TTC549 (cell line): Measurements from ENCODE around the gene CHODL.

ENCODE experiments used
- FAIRE-seq: peaks from 2 replicates; lab custom pipeline; 2012; peaks lifted over from hg19 to GRCh38; lab: Jason Lieb, UNC

Gene CHODL

GRCh38 chr21:18289876-18290275 lies 45.2 kb downstream of the CHODL start:
- FAIRE-seq: no peak

- FAIRE-seq: no peak
These were observed 49.5 kb downstream of the CHODL start for GRCh38 chr21:18294100-18294499.

- FAIRE-seq: no peak
These were observed 53.6 kb downstream of the CHODL start for GRCh38 chr21:18298228-18298627.
